ENCODE results near the gene SPHK2.

Gene SPHK2

DNA sequence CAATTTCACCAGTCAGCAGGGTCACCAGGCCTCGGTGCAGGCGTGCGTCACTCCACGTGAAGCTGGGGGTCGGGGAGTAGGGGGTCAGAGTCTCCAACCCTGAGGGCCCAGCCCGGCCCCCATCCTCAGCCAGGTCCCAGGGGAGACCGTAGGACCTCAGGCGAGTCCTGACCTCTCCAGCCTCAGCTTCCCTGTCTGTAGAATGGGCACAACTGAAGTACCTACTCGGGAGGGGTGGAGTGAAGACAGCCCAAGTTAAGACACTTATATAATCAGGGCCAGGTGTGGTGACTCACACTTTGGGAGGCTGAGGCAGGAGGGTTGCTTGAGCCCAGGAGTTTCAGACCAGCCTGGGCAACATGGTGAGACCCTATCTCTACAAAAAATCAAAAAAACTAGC lies 15.5 kb upstream of the SPHK2 start:
- DNase-seq, result no peak

DNA sequence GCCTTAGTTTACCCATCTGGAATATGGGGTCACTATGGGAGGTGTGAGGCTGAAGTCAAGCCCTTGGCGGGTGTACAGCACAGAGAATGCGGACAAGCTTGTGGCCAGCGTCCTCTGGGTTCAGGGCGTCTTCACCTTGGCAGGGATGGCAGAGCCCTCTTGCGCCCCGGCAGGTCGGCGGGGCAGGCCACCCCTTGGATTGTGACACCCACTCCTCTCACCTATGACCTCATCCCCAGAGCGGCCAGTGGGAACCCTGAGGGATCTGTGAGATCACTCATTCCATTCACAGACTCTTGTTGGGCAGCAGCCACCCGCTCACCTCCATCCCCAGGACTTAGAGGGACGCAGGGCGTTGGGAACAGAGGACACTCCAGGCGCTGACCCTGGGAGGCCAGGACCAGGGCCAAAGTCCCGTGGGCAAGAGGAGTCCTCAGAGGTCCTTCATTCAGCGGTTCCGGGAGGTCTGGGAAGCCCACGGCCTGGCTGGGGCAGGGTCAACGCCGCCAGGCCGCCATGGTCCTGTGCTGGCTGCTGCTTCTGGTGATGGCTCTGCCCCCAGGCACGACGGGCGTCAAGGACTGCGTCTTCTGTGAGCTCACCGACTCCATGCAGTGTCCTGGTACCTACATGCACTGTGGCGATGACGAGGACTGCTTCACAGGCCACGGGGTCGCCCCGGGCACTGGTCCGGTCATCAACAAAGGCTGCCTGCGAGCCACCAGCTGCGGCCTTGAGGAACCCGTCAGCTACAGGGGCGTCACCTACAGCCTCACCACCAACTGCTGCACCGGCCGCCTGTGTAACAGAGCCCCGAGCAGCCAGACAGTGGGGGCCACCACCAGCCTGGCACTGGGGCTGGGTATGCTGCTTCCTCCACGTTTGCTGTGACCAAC lies 12.6 kb upstream of the SPHK2 start, which contains the start of gene SPACA4:
Gene SPACA4 (plus strand): TSS at position 280 of the 896 bp plus-strand sequence. CDS start 237 bp downstream, at position 517.
- no peak for DNase-seq

DNA sequence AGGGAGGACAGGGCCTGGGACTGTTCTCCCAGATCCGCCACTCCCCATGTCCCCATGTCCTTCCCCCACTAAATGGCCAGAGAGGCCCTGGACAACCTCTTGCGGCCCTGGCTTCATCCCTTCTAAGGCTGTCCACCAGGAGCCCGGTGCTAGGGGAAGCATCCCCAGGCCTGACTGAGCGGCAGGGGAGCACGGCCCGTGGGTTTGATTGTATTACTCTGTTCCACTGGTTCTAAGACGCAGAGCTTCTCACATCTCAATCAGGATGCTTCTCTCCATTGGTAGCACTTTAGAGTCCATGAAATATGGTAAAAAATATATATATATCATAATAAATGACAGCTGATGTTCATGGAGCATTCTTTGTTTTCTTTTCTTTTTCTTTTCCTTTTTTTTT lies 11.9 kb upstream of the SPHK2 start:
- no peak for DNase-seq

DNA sequence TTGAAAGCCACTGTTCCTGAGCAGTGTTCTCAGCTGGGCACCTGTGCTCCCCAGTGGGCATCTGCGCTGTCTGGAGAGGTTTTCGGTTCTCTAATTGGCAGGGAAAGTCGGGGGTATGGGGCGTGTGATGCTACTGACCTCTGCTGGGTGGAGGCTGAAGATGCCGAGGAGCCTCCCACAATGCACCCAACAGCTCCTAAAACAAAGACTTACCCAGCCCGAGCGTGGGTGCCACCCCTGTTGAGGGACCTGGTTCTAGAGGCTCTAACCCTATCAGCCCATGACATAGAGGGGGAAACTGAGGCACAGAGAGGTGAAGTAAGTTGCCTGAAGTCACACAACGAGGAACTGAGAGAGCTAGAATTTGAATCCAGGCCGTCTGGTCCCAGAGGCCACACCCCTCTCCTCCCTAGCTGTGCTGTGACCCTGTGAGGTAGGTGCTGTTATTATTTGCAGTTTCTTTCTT lies 10.5 kb upstream of the SPHK2 start:
- peak; percentile 24 to 62 (median 32) for DNase-seq

DNA sequence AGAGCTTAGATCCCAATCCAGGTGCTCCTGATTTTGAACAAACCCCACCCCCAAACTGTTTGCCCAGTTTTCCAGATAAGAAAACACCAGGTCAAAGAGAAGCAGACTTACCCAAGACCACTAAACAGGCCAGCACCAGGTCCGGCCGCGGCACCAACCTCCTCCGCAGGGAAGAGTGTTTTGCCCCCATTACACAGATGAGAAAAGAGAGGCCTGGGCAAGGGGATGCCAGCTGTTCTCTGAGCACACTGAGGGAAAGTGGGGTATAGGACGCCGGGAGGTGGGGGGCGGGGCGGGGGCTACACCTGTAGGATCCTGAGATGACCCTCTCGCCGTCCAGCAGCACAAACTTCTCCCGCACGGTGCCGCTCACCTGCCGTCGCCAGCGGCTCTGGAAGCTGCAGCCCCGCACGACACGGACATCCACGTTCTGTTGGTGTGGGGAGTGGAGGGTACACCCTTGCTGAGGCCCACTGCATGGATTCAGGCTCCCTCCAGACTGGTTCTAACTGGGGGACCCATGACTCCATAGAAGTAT lies 9.7 kb upstream of the SPHK2 start:
- DNase-seq, result no peak

DNA sequence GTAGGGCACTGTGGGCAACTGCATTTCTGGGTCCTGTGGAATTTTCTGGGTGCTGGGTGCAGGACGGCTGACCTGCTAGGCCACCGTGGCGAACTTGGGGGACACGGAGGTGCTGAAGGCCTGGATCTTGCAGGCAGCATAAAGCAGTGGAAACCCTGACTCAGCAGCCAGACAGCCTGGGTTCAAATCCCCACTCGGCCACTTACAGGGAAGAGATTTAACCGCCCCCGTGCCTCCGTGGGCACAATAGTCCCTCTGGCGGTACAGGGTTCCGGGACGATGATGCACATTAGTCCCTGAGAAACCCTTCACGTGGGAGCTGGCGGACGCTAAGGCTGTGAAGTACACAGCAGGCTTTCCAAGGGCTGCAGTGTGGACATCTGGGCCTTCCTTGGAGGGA lies 7.4 kb upstream of the SPHK2 start:
- DNase-seq, result no peak

DNA sequence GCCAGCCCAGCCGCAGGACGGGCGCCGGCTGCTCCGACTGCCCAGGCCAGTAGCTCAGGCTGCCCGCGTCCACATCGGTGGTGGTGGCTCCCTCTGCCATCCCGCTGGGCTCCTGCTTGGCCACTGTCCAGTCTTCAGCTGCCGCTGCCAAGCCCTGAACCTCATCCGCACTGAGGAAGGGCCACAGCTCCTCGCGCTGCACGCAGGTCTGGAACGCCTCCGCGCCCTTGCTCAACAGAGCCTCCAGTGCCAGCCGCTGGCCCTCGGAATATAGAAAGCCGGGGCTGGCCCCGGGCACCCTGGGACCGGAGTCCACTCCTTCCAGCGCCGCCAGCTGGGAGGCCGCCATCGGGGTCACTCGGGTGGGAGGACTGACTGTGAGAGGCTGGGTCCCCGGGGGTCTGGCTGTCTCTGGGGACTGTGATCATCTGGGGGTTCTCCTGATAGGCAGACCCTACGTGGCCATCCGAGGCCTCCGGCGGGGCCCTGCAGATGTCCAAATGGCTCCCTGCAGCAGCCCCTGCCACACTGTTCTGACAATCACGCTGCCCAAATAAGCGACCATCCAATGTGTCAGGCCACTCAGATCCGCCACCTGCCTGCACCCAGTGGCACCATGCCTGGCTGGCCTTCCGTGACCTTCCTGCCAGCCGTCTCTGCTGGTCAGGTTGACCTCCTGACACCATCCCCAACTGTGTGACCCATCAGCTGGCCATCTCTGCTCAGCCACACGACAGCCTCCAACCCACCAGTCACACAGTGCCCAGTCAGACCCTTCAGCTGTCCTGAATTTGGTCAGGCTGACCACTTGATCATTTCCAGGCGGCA lies 6.1 kb upstream of the SPHK2 start:
- no peak for DNase-seq

DNA sequence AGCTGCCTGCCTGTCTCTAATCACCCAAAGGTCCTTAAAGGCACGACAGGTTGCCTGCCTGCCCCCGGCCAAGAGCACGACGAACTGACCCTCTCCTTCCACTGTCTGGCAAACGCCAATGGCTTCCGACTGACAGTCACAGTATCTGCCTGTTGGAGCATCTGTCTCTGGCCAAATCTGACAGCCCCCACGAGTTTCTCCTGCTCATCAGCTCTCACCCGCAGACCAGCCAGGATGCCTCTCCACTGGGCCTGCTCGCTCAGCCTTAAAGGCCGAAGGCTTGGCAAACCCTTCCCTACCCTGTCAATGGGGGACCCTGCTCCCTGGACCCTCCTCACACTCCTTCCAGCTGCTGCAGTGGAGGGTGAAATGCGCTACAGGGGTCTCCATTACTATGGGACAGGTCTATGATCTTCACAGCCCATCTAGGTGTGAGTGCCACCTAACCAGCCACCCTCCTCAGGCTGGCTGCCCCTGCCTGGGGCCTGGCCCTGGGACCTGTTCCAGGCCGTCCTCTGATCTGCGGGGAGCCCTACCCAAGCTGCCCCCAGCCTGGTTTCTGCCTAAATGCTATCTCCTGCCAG lies 5.4 kb upstream of the SPHK2 start:
- no peak for DNase-seq

DNA sequence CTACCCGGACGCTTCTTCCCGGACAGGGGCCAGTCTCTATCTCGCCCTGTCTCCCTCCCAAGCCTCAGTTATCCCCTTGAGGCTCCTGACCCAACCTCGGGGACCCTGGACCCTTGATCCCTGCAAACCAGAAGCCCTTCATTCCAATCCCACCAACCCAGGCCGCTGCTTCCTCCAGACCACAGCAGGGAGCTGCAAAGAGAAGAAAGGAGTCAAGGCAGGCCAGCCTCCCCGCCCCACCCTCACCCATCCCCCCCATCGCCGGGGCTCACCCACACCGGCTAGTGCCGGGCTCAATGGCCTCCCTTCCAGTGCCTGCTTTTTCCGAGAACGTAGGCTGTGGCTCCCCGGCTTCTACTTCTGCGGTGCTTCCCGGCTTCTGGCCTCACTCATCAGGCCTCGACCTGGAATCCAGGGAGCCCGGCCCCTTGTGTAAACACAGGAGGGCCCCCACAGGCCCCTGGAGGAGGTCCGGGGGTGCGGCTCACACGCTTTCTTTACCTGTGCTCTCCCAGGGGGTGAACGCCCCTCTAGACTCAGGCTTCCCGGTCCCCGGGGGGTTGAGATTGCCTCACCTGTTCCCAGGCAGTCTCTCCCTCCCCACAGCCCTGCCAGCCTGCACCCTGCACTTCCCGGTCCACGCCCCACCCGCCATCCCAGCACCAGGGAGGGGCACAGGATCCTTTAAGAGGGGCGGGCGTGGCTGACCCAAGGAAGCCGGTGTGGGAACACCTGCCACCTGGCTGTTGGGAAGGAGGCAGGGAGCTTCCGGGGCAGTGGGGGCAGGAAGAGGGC lies 4.7 kb upstream of the SPHK2 start, which contains the start of gene FAM83E:
Gene FAM83E (minus strand): TSS at position 641 of the 795 bp plus-strand sequence. CDS start 1,704 bp downstream, outside the sequence.
- peak in 1 of 6 experiments; percentile 39 for DNase-seq

DNA sequence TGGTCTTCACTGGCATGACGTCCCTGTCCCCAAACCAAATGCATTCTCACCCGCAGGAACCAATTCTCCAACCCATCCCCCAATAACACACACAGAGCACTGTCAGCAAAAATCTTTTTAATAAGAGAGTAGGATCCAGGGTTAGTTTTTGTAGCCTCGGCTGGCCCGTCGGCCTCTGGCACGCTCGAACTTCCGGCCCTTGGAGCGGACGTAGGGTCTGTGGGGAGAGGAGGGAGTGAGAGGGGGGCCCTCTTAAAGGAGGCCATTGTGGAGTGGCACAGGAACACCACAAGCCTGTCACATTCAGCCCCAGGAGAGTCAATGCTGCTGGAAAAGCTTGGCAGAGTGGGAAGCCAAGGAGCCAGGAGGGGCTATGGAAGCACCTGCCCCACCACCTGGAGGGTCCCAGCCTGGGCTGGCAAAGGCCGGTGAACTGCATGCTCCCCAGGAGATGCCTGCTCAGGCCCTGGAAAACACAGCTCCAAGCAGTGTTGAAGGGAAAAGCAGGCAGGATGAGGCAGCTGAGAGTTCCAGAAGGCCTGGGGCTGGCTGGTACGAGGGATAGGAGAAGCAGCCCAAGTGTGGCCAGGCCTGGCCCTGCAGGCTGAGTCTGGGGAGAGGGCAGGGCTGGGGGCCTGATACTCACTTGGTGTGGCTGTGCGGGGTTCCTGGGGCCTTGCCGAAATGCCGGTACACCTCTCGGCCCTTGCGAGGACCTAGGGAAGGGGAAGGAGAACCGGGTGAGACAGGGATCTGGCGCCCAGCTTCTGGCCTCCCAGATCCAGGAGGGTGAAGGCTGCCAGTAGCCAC lies 3.9 kb upstream of the SPHK2 start:
- DNase-seq, result no peak

DNA sequence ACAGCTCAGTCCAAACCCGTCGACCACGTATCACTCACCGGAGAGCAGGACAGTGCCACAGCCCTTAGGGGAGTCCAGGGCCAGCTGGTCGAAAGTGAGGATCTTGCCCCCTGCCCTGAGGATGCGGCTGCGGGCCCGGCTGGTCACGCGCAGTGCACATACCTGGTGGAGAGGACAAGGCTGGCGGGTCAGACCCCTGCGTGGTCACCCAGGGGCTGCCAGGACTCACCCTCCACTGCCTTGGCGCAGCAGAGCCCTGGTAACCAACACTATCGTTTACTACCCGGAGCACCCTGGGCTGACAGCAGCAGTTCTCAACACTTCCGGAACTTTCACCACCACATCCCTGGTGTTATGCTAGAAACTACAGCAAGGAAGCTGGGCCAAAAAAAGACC lies 3.3 kb upstream of the SPHK2 start:
- DNase-seq, result no peak

DNA sequence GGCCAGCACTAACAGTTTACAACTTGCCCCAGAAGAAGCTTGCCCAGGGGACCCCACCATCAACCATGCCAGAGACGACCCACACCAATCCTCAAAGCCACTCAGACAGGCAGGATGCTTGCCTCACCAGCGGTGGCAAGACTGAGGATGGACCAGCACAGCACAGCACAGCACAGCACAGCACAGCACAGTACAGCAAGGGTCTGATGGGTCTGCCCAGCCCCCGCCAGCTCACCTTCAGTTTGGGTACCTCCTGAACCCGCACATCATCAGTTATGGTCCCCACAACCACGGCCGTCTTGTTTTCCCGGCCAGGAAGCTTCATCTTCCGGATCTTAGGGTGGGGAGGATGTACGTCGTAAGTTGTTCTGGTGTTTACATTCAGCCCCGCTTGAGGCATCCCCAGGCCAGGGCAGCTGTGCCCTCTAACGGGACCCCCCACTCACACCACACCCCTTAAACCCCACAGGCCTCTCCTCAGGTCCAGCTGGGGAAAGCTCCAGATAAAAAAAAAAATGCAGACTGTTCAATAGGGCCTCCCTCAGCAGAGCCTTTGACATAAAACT lies 2.7 kb upstream of the SPHK2 start:
- DNase-seq, result no peak

DNA sequence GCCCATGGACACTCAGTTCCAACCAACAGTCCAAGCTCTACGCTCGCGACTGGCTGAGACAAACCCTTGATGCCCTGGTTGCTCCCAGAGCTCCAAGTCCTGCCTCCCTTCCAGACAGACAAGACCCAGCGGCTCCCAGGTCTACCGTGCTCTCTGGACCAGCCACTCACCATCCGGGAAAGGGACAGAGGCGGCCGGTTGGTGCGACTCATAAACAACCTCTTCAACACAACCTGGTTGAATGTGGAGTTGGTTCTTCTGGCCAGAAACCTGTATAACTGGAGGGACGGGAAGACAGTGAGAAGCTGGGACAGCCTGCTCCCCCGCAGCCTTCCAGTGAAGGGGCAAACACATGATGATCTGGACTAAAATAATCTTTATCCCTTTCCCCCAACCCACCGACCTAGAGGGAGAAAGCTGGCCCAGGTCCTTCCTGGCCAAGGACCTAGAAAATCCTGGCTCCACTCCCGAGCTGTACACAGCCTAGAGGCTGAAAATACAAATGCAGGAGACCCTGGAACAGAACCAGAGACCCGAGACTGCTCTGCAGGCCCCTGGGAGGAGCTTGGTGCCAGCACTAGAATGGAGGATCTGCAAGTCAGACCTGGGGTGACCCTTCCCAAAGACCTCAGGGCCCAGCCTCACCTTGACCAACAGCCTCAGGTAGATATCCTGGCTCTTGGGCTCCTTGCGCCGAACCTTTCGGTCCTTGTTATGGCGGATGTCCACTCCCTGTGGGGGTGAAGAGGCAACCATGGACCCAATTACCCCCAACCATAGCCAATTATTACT lies 2.0 kb upstream of the SPHK2 start:
- no peak for DNase-seq

DNA sequence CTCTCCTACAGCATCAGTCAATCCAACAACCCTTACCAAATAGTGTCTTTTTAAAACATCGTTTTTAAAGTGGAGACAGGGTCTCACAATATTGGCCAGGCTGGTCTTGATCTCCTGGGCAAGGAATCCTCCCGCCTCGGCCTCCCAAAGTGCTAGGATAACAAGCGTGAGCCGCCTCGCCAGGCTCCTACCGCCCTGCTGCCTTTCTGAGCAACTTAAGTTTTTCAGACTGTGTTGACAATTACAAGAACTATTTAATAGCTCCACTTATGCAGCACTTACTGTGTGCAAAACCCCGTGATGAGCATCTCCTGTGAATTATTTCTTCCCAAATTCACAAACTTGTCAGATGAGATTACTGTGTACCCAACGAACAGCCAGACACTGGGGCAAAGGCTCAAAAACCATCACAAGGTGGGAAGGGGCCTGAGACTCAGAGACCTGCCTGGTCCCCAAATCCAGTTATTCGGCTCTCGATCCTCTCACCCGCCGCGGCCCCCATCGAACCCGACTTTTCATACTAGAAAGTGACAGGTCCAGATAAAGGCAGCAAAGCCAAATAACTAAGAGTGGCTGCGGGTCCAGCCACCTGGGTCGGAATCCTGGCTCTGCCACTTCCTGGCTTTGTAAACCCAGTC lies 909 bp upstream of the SPHK2 start:
- DNase-seq, result no peak

DNA sequence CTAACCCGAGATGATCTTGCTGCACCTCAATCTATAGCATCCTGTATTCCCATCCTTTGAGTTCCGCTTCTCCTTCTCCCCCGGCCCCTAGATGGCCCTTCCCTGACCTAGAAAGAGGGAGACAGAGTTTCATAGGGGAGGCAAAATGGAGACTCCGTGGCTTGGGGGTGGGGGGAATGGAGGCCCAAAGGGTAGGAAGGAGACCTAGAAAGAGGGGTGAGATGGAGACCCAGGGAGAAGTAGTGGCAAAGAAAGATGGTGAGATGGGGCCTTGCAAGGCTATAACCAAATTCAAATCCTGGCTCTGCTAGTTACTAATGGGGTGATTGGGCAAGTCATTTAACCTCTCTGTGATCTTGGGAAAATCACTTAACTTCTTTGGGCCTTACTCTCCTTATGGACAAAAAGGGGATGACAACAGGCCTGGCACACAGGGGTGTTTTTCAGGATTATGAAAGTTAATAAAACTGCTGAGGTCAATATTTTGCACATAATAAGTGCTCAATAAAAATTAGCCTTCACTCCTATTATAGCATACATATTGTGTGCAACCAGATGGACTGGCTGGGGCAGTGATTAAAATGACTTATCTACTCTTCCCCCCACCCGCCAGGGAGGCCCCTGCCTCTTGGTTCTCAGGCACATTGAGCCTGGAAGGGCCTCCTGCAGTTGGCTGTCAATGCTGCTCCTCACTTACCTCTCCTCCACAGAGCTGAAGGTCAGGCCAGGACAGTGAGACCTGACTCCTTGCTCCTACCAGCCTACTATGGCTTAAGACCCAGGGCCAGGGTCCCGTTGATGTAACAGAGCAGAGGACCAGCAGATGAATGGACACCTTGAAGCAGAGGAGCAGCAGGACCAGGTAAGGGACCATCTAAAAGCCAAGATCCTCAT lies 633 bp downstream of the SPHK2 start:
- no peak for DNase-seq

DNA sequence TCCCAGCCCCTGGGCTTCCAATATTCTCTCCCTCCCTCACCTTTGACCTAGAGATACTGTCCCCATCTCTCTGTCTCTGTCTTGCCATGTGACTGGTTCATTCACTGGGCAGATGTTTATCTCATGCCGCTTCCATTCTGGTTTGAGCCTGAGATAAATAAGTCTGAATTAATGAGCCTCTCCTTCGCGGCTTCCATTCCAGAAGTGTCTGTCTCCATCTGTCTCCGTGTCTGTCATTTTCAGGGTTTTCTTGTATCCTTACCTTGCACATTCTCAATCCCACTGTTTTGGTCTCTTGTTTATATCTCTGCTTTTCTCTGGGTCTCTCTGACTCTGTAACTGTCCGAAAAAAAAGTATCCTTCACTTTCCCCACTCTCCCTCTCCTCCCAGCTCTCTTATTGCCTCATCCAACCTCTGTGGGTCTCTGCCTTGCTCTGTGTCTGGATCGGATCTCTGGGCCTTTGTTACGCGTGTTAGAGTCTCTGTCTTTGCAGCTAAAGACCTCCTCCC lies 4.3 kb downstream of the SPHK2 start:
- no peak for DNase-seq

DNA sequence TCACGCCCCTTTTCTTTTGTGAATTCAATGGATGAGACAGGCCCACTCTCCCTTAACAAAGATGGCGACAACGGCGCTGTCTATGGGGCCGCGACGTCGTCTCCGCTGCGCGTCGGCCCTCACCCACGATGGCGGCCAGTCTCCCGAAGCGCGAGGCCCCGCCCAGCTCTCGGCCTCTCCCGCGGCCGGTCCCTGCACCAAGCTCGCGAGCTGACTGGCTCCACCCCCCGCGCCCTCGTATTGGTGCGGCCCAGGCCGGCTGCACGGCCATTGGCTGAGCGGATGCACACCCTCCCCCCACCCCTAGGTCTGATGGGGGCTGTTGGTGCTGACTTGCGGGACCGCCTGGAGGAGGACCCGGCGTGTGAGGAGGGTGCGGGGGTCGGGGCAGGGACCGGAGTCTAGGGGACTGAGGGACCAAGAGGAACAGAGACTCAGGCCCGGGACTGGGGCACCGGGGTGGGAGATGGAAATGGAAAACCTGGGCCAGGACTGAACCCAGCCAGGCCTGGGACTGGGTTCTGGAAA lies 4.8 kb downstream of the SPHK2 start:
- DNase-seq, result peak; percentile 73 to 94 (median 84)
